Stimulated activated CD4-positive, alpha-beta T cell treated with anti-CD3 and anti-CD28 coated beads, TNF-alpha, amount 100 ng/mL, for 1 hour (primary cell): ENCODE measurements around the gene DCAF10.
A peak's percentile ranks its signal among the peaks of the same experiment; 100 is the strongest.
"Not testable (repeated sequence)": the region's sequence is repeated elsewhere in the genome, so short reads cannot be mapped to it uniquely, and the experiment has no call there.

ENCODE experiments used
- DNase-seq, 3 donors: peaks; one replicate each; pipeline ENCODE4 v3.0.0-alpha.2; 2020; ENCODE audit warnings: low read depth in 3 of 3, low spot score in 1 of 3

Gene DCAF10

GRCh38 chr9:37856551-37856950, 56.0 kb downstream of the DCAF10 start:
- DNase-seq: no peak

- no peak for DNase-seq
Observed at GRCh38 chr9:37859043-37859442, 58.4 kb downstream of the DCAF10 start.

- DNase-seq: no peak
Observed at GRCh38 chr9:37862530-37862929, 61.9 kb downstream of the DCAF10 start.

GRCh38 chr9:37870081-37870798, 69.6 kb downstream of the DCAF10 start:
- DNase-seq: no peak

- DNase-seq: no peak
Observed at GRCh38 chr9:37870799-37871176, 70.2 kb downstream of the DCAF10 start.

- no peak for DNase-seq
Observed at GRCh38 chr9:37873955-37874354, 73.4 kb downstream of the DCAF10 start.

GRCh38 chr9:37876376-37876775, 75.8 kb downstream of the DCAF10 start:
- DNase-seq: no peak

GRCh38 chr9:37880916-37881479, 80.4 kb downstream of the DCAF10 start:
- no peak for DNase-seq

GRCh38 chr9:37887977-37888583, 87.5 kb downstream of the DCAF10 start:
- not testable (repeated sequence) for DNase-seq

- no peak for DNase-seq
Observed at GRCh38 chr9:37889536-37889935, 88.9 kb downstream of the DCAF10 start.

GRCh38 chr9:37891042-37891441, 90.4 kb downstream of the DCAF10 start:
- not testable (repeated sequence) for DNase-seq

- no peak for DNase-seq
Observed at GRCh38 chr9:37892063-37892462, 91.5 kb downstream of the DCAF10 start.

GRCh38 chr9:37897665-37898064, 97.1 kb downstream of the DCAF10 start:
- DNase-seq: no peak

GRCh38 chr9:37899041-37899440, 98.4 kb downstream of the DCAF10 start:
- DNase-seq: no peak

GRCh38 chr9:37902131-37902530, 101.5 kb downstream of the DCAF10 start:
- no peak for DNase-seq

GRCh38 chr9:37902796-37903646, 102.4 kb downstream of the DCAF10 start:
- DNase-seq: no peak

GRCh38 chr9:37903647-37904444, 103.2 kb downstream of the DCAF10 start, which contains the start of gene SLC25A51:
Gene SLC25A51, minus strand, starts transcription at chr9:37904127. Its CDS starts 15,577 bp downstream, at chr9:37888550.
- peak; percentile 84 to 97 (median 94) for DNase-seq

GRCh38 chr9:37904445-37905130, 104.0 kb downstream of the DCAF10 start:
- DNase-seq: peak in 1 of 3 donors; percentile 13

GRCh38 chr9:37905131-37905505, 104.5 kb downstream of the DCAF10 start:
- DNase-seq: no peak

- DNase-seq: no peak
Observed at GRCh38 chr9:37905776-37906175, 105.2 kb downstream of the DCAF10 start.
